ENCODE results near the gene IFNAR1.

The IFNAR1 gene

DNA sequence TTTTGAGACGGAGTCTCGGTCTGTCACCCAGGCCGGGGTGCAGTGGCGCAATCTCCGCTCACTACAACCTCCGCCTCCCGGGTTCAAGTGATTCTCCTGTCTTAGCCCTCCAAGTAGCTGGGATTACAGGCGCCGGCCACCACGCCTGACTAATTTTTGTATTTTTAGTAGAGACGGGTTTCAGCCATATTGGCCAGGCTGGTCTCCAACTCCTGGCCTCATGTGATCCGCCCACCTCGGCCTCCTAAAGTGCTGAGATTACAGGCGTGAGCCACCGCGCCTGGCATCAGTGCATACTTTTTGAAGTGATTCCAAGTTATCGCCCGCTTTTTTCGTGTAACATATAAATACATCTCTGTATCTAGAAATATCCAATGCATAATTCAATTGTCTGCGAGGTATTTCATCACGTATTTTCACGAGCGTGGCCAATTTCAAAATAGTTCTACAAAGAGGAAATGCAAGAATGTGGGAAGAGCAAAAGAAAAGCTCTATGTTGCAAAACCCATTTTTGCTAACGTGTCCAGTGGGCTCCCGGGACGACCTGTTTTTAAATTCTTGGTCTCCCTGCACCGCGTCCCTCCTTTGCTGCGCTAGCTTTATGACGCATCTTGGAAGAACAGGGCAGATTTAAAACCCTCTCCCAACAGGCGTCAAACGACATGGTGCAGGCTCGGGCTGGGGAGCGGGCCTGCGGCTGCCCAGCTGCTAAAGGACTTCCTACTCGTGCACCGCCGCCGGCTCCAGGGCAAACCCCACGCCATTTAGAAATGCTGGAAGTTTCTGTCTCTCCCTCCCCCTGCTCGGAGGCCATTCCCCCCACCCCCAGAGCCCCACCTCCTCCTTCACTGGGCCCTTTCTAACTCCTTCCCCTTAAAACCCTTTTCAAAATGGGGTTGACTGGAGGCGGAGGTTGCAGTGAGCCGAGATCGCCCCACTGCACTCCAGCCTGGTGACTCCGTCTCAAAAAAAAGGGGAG lies 77.5 kb downstream of the IFNAR1 start:
- DNase-seq (ENCODE audit: low read depth) = no peak

GRCh38 chr21:33403128-33403785 lies 78.5 kb downstream of the IFNAR1 start, which contains the start of gene IFNGR2:
Gene IFNGR2 (plus strand): TSS chr21:33403413. CDS start chr21:33403544, 131 bp downstream.
- no peak for DNase-seq (ENCODE audit: low read depth)

GRCh38 chr21:33403786-33404585 lies 79.2 kb downstream of the IFNAR1 start:
- no peak for DNase-seq (ENCODE audit: low read depth)

DNA sequence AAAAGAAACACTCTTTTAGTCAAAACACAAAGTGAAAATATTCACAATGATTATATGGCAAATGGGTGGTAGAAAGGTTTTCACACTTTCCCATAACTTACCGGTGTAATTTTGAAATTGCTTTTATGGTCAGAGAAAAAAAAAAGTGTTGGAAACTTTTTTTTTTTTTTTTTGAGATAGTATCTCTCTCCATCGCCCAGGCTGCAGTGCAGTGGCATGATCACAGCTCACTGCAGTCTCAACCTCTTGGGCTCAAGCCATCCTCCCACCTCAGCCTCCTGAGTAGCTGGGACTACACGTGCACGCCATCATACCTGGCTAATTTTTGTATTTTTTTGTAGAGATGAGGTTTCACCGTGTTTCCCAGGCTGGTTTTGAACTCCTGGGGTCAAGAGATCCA lies 81.7 kb downstream of the IFNAR1 start:
- no peak for DNase-seq (ENCODE audit: low read depth)
